Suprapubic skin (tissue), 4 donors: ENCODE measurements around the gene LYL1. TPM values are rescaled to one million over a fixed set of nuclear protein-coding genes. Genes with fewer than 3 reads are reported as not detected.

Experiments
- DNase-seq, 2 donors: peaks; one replicate each; pipeline ENCODE4 v3.0.0-alpha.2; 2019; ENCODE audit warnings: low spot score in 2 of 2
- H3K27ac ChIP-seq: fragments of 200-600 bp; sonication (generic); one replicate; pipeline ENCODE4 v1.5.1; 2019
- H3K27me3 ChIP-seq: fragments of 200-600 bp; sonication (generic); one replicate; pipeline ENCODE4 v1.5.1; 2019
- H3K36me3 ChIP-seq: fragments of 200-600 bp; sonication (generic); one replicate; pipeline ENCODE4 v1.5.1; 2019
- H3K4me1 ChIP-seq: fragments of 200-600 bp; sonication (generic); one replicate; pipeline ENCODE4 v1.5.1; 2019
- H3K4me3 ChIP-seq: fragments of 200-600 bp; sonication (generic); one replicate; pipeline ENCODE4 v1.5.1; 2019; ENCODE audit warnings: mild to moderate bottlenecking
- H3K9me3 ChIP-seq: fragments of 200-600 bp; sonication (generic); one replicate; pipeline ENCODE4 v1.5.1; 2019
- CTCF ChIP-seq, 2 donors: fragments of 200-600 bp in 1 of 2; fragments of 450-650 bp in 1 of 2; sonication (generic) in 1 of 2; IDR thresholded peaks; one replicate each; pipeline ENCODE4 v1.5.1; 2016 to 2019; ENCODE audit warnings: antibody characterized with exemption in 2 of 2, mild to moderate bottlenecking in 1 of 2, moderate library complexity in 1 of 2
- EP300 ChIP-seq: sonication (generic); formaldehyde crosslinking; IDR thresholded peaks from one replicate; pipeline ENCODE4 v1.6.1; 2017; ENCODE audit warnings: antibody characterized with exemption
- POLR2A ChIP-seq, 2 donors: fragments of 450-650 bp; IDR thresholded peaks; one replicate each; pipeline ENCODE4 v1.6.1; 2017; ENCODE audit warnings: antibody characterized with exemption in 2 of 2, mild to moderate bottlenecking in 2 of 2, moderate library complexity in 2 of 2
- POLR2AphosphoS5 ChIP-seq, 3 donors: sonication (generic); formaldehyde crosslinking; IDR thresholded peaks; one replicate each; pipeline ENCODE4 v1.6.1; 2017; ENCODE audit warnings: antibody characterized with exemption in 3 of 3
- WGBS: methylation state at CpG from one replicate; pipeline ENCODE4 v1.1.5; 2018; 5-methylcytosine and 5-hydroxymethylcytosine counted together
- total RNA-seq, 4 donors: library from RNA; depleted of rRNA; stranded (reverse); fragments of >200 nt; gene quantifications; one replicate each; pipeline ENCODE4 v1.1.0, GENCODE V29; 2016

The LYL1 gene
- total RNA-seq, 4 donors from 2014 or later = 1.5 to 2.7 (median 2.2) TPM

GRCh38 chr19:13117772-13118423 is 15.2 kb upstream of the LYL1 start, which contains the start of gene NACC1:
Gene NACC1 (plus strand): TSS chr19:13118264. CDS start chr19:13135208, 16,944 bp downstream.
- 5% methylated on average over 28 of the region's 65 CpGs for WGBS
- peaks cover 9% of the 10 kb centered on the region for H3K36me3 ChIP-seq
- no peak for TF ChIP-seq POLR2A (IDR thresholded peaks at IDR 0.05)
- no peak for TF ChIP-seq CTCF (IDR thresholded peaks at IDR 0.05)
- TF ChIP-seq EP300 = no peak
- no peak for TF ChIP-seq POLR2AphosphoS5 (IDR thresholded peaks at IDR 0.05)
- H3K27ac ChIP-seq = peak within 1 kb of the TSS; percentile 79
- H3K27me3 ChIP-seq = no peaks in the 10 kb centered on the region
- H3K4me3 ChIP-seq = peak within 1 kb of the TSS; percentile 83
- peak; percentile 90 to 92 for DNase-seq
- no peaks in the 10 kb centered on the region for H3K9me3 ChIP-seq
- H3K4me1 ChIP-seq = peaks cover 53% of the 10 kb centered on the region

GRCh38 chr19:13117176-13117771 is 14.6 kb upstream of the LYL1 start:
- peaks cover 13% of the 10 kb centered on the region for H3K36me3 ChIP-seq
- H3K27me3 ChIP-seq = no peaks in the 10 kb centered on the region
- no peak for TF ChIP-seq CTCF (IDR thresholded peaks at IDR 0.05)
- no peak for TF ChIP-seq POLR2AphosphoS5 (IDR thresholded peaks at IDR 0.05)
- TF ChIP-seq POLR2A (IDR thresholded peaks at IDR 0.05) = no peak
- no peak for TF ChIP-seq EP300
- no peaks in the 10 kb centered on the region for H3K9me3 ChIP-seq
- peaks cover 53% of the 10 kb centered on the region for H3K4me1 ChIP-seq
- 4% methylated on average over 20 of the region's 20 CpGs for WGBS
- H3K27ac ChIP-seq = peak overlapping the region; percentile 79
- no peak for DNase-seq
- peak overlapping the region; percentile 83 for H3K4me3 ChIP-seq

GRCh38 chr19:13116282-13117175 is 13.9 kb upstream of the LYL1 start, which contains the start of gene TRMT1:
Gene TRMT1 (minus strand): TSS chr19:13116740. CDS start chr19:13116399, 341 bp downstream.
- Histone ChIP-seq H3K27ac (peak within 1 kb of the TSS; percentile 79), H3K9me3 (no peaks in the 10 kb centered on the region), H3K27me3 (no peaks in the 10 kb centered on the region), H3K4me3 (peak within 1 kb of the TSS; percentile 83), H3K36me3 (peaks cover 13% of the 10 kb centered on the region), H3K4me1 (peaks cover 50% of the 10 kb centered on the region)
- 1% methylated on average over 30 of the region's 51 CpGs for WGBS
- peak; percentile 97 for DNase-seq
- TF ChIP-seq POLR2A (IDR thresholded peaks at IDR 0.05) = no peak
- TF ChIP-seq POLR2AphosphoS5 (IDR thresholded peaks at IDR 0.05) = peak; percentile 67 to 97 (median 68)

- H3K27ac ChIP-seq = peak overlapping the region; percentile 79
- no peaks in the 10 kb centered on the region for H3K27me3 ChIP-seq
- peaks cover 47% of the 10 kb centered on the region for H3K4me1 ChIP-seq
- no peaks in the 10 kb centered on the region for H3K9me3 ChIP-seq
- DNase-seq = no peak
- H3K4me3 ChIP-seq = peak overlapping the region; percentile 83
- TF ChIP-seq EP300 = no peak
- no peak for TF ChIP-seq POLR2AphosphoS5 (IDR thresholded peaks at IDR 0.05)
- TF ChIP-seq POLR2A (IDR thresholded peaks at IDR 0.05) = no peak
- TF ChIP-seq CTCF (IDR thresholded peaks at IDR 0.05) = no peak
- 0% methylated on average over 8 of the region's 18 CpGs for WGBS
- H3K36me3 ChIP-seq = peaks cover 13% of the 10 kb centered on the region
Measured at GRCh38 chr19:13115936-13116281, 13.3 kb upstream of the LYL1 start.

GRCh38 chr19:13112555-13112954 is 9.9 kb upstream of the LYL1 start:
- Histone ChIP-seq H3K36me3 (peaks cover 33% of the 10 kb centered on the region), H3K4me3 (no peak overlapping the region), H3K27ac (no peak overlapping the region), H3K9me3 (no peaks in the 10 kb centered on the region), H3K4me1 (peaks cover 20% of the 10 kb centered on the region), H3K27me3 (no peaks in the 10 kb centered on the region)
- no peak for TF ChIP-seq POLR2A (IDR thresholded peaks at IDR 0.05)
- no peak for TF ChIP-seq EP300
- DNase-seq = no peak
- WGBS = 90% methylated on average over 10 of the region's 10 CpGs
